Liver (tissue), 9 donors: ENCODE measurements around the gene PRTFDC1. TPM values are rescaled to one million over a fixed set of nuclear protein-coding genes. Genes with fewer than 3 reads are reported as not detected.

Source experiments
- DNase-seq: peaks from one replicate; pipeline ENCODE4 v3.0.0-alpha.2; 2017; ENCODE audit warnings: low spot score
- H3K27ac ChIP-seq, 2 donors: one replicate each; pipeline ENCODE4 v1.7.0; 2013; ENCODE audit warnings: inconsistent platforms in 2 of 2, low read length in 2 of 2, control low read depth in 1 of 2, low read depth in 1 of 2, mild to moderate bottlenecking in 1 of 2
- H3K27me3 ChIP-seq, 4 donors: one replicate each; pipeline versions ENCODE4 v1.6.1 to v1.7.0; 2013; ENCODE audit warnings: low read length in 3 of 4, inconsistent platforms in 1 of 4, mild to moderate bottlenecking in 1 of 4, moderate library complexity in 1 of 4; ENCODE audit not compliant: control insufficient read depth in 4 of 4, insufficient read depth in 4 of 4
- H3K36me3 ChIP-seq, 4 donors: one replicate each; pipeline versions ENCODE4 v1.6.1 to v1.7.0; 2013; ENCODE audit warnings: low read length in 3 of 4, mild to moderate bottlenecking in 3 of 4, low read depth in 1 of 4, moderate library complexity in 1 of 4; ENCODE audit not compliant: control insufficient read depth in 4 of 4, insufficient read depth in 3 of 4
- H3K4me1 ChIP-seq, 4 donors: one replicate each; pipeline versions ENCODE4 v1.6.1 to v1.7.0; 2013; ENCODE audit warnings: low read length in 3 of 4, mild to moderate bottlenecking in 3 of 4, moderate library complexity in 1 of 4; ENCODE audit not compliant: control insufficient read depth in 4 of 4, insufficient read depth in 4 of 4
- H3K4me3 ChIP-seq, 3 donors: one replicate each; pipeline versions ENCODE4 v1.6.1 to v1.7.0; 2013; ENCODE audit warnings: low read length in 3 of 3, control low read depth in 1 of 3, low read depth in 1 of 3, mild to moderate bottlenecking in 1 of 3
- H3K9ac ChIP-seq, 2 donors: one replicate each; pipeline ENCODE4 v1.7.0; 2013; ENCODE audit warnings: low read length in 2 of 2, mild to moderate bottlenecking in 2 of 2, moderate library complexity in 2 of 2, control low read depth in 1 of 2, low read depth in 1 of 2
- H3K9me3 ChIP-seq, 4 donors: one replicate each; pipeline versions ENCODE4 v1.6.1 to v1.7.0; 2013; ENCODE audit warnings: low read length in 3 of 4; ENCODE audit not compliant: control insufficient read depth in 4 of 4
- CTCF ChIP-seq: fragments of 150-350 bp; IDR thresholded peaks from 2 replicates; pipeline ENCODE4 v1.5.1; 2017; ENCODE audit warnings: improper control_type of control experiment, low read depth, low read length; ENCODE audit not compliant: missing input control
- EGR1 ChIP-seq, 2 donors: IDR thresholded peaks; 2 replicates each; pipeline ENCODE4 v1.6.1; 2016 to 2018; ENCODE audit warnings: antibody characterized with exemption in 2 of 2, low read depth in 2 of 2
- FOXA1 ChIP-seq: IDR thresholded peaks from 2 replicates; pipeline ENCODE4 v1.6.1; 2016; ENCODE audit warnings: antibody characterized with exemption
- GABPA ChIP-seq, 2 donors: IDR thresholded peaks in 1 of 2; conservative IDR thresholded peaks in 1 of 2; 2 replicates each; pipeline ENCODE4 v1.6.1; 2016; ENCODE audit warnings: antibody characterized with exemption in 2 of 2, mild to moderate bottlenecking in 1 of 2, moderate library complexity in 1 of 2
- HNF4A ChIP-seq, 2 donors: conservative IDR thresholded peaks; 2 replicates each; pipeline ENCODE4 v1.6.1; 2016; ENCODE audit warnings: antibody characterized with exemption in 2 of 2, mild to moderate bottlenecking in 2 of 2
- MAX ChIP-seq: IDR thresholded peaks from 2 replicates; pipeline ENCODE4 v1.6.1; 2016; ENCODE audit warnings: antibody characterized with exemption
- NR2F2 ChIP-seq: IDR thresholded peaks from 2 replicates; pipeline ENCODE4 v1.6.1; 2016; ENCODE audit warnings: antibody characterized with exemption
- RAD21 ChIP-seq, 2 donors: IDR thresholded peaks; 2 replicates each; pipeline ENCODE4 v1.6.1; 2016; ENCODE audit warnings: antibody characterized with exemption in 2 of 2, mild to moderate bottlenecking in 2 of 2
- RXRA ChIP-seq, 2 donors: IDR thresholded peaks; 2 replicates each; pipeline ENCODE4 v1.6.1; 2017 to 2018; ENCODE audit warnings: antibody characterized with exemption in 2 of 2, mild to moderate bottlenecking in 1 of 2
- SP1 ChIP-seq: IDR thresholded peaks from 2 replicates; pipeline ENCODE4 v1.6.1; 2018; ENCODE audit warnings: antibody characterized with exemption, mild to moderate bottlenecking
- TAF1 ChIP-seq: conservative IDR thresholded peaks from 2 replicates; pipeline ENCODE4 v1.6.1; 2016; ENCODE audit warnings: antibody characterized with exemption, mild to moderate bottlenecking
- YY1 ChIP-seq: IDR thresholded peaks from 2 replicates; pipeline ENCODE4 v1.6.1; 2016; ENCODE audit warnings: antibody characterized with exemption, mild to moderate bottlenecking
- ZBTB33 ChIP-seq: IDR thresholded peaks from 2 replicates; pipeline ENCODE4 v1.6.1; 2016; ENCODE audit warnings: antibody characterized with exemption
- WGBS: extraction: QIAGEN DNeasy Blood & Tissue Kit; methylation state at CpG from one replicate; pipeline ENCODE4 v1.1.7; 2013; 5-methylcytosine and 5-hydroxymethylcytosine counted together
- polyA plus RNA-seq, 2 donors: library from polyadenylated mRNA; stranded (reverse) in 1 of 2; unstranded in 1 of 2; fragments of 200-250 nt in 1 of 2; fragments of >200 nt in 1 of 2; fragmentation: Nextera tagmentation in 1 of 2; extraction: Ambion mirVana in 1 of 2; gene quantifications; one replicate each; pipeline versions ENCODE4 v1.2.1 to v1.2.3, GENCODE V29; 2013 to 2015
- total RNA-seq, 2 donors: library from RNA; depleted of rRNA; stranded (reverse); fragments of >200 nt; gene quantifications; one replicate each; pipeline ENCODE4 v1.2.3, GENCODE V29; 2014
- TF ChIP-seq, protein P1 (sequence below): IDR thresholded peaks from 2 replicates; pipeline ENCODE4 v1.6.1; 2016; ENCODE audit warnings: antibody characterized with exemption
- TF ChIP-seq, protein P2 (sequence below): IDR thresholded peaks from 2 replicates; pipeline ENCODE4 v1.6.1; 2016; ENCODE audit warnings: antibody characterized with exemption, mild to moderate bottlenecking
- donor health status: healthy.
- donor health status: healthy.
- donor health status: healthy.
- donor health status: healthy.
- donor health status: healthy.

PRTFDC1 gene
- total and polyA plus RNA-seq, 4 donors = 0.93 to 3.1 (median 1.9) TPM

- H3K27ac ChIP-seq = no peak overlapping the region
- TF ChIP-seq HNF4A (conservative IDR thresholded peaks at IDR 0.05) = no peak
- no peak for TF ChIP-seq MAX
- TF ChIP-seq ZBTB33 = no peak
- TF ChIP-seq GABPA (IDR thresholded peaks at IDR 0.05 in 1 of 2, conservative IDR thresholded peaks at IDR 0.05 in 1 of 2) = no peak
- TF ChIP-seq TAF1 = no peak
- TF ChIP-seq, protein P1, sequence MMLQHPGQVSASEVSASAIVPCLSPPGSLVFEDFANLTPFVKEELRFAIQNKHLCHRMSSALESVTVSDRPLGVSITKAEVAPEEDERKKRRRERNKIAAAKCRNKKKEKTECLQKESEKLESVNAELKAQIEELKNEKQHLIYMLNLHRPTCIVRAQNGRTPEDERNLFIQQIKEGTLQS = no peak
- TF ChIP-seq RXRA (IDR thresholded peaks at IDR 0.05) = no peak
- no peak for TF ChIP-seq SP1
- no peak for TF ChIP-seq YY1
- TF ChIP-seq, protein P2, sequence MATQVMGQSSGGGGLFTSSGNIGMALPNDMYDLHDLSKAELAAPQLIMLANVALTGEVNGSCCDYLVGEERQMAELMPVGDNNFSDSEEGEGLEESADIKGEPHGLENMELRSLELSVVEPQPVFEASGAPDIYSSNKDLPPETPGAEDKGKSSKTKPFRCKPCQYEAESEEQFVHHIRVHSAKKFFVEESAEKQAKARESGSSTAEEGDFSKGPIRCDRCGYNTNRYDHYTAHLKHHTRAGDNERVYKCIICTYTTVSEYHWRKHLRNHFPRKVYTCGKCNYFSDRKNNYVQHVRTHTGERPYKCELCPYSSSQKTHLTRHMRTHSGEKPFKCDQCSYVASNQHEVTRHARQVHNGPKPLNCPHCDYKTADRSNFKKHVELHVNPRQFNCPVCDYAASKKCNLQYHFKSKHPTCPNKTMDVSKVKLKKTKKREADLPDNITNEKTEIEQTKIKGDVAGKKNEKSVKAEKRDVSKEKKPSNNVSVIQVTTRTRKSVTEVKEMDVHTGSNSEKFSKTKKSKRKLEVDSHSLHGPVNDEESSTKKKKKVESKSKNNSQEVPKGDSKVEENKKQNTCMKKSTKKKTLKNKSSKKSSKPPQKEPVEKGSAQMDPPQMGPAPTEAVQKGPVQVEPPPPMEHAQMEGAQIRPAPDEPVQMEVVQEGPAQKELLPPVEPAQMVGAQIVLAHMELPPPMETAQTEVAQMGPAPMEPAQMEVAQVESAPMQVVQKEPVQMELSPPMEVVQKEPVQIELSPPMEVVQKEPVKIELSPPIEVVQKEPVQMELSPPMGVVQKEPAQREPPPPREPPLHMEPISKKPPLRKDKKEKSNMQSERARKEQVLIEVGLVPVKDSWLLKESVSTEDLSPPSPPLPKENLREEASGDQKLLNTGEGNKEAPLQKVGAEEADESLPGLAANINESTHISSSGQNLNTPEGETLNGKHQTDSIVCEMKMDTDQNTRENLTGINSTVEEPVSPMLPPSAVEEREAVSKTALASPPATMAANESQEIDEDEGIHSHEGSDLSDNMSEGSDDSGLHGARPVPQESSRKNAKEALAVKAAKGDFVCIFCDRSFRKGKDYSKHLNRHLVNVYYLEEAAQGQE = no peak
- TF ChIP-seq NR2F2 = no peak
- TF ChIP-seq EGR1 (IDR thresholded peaks at IDR 0.05; ENCODE audit: low read depth in 2 of 2) = no peak
- no peaks in the 10 kb centered on the region for H3K36me3 ChIP-seq
- H3K4me1 ChIP-seq = no peaks in the 10 kb centered on the region
- no peaks in the 10 kb centered on the region for H3K27me3 ChIP-seq
- no peak overlapping the region for H3K4me3 ChIP-seq
- no peak for DNase-seq
- no peaks in the 10 kb centered on the region for H3K9me3 ChIP-seq
- no peak overlapping the region for H3K9ac ChIP-seq
Observed at GRCh38 chr10:24804956-24805355, 147.4 kb downstream of the PRTFDC1 start.

- Histone ChIP-seq H3K27ac (no peak overlapping the region), H3K4me1 (no peaks in the 10 kb centered on the region), H3K36me3 (no peaks in the 10 kb centered on the region), H3K27me3 (no peaks in the 10 kb centered on the region), H3K9me3 (no peaks in the 10 kb centered on the region), H3K4me3 (no peak overlapping the region), H3K9ac (no peak overlapping the region)
- WGBS = 86% methylated on average over 8 of the region's 8 CpGs
- TF ChIP-seq NR2F2 (peak; percentile 19), GABPA (IDR thresholded peaks at IDR 0.05 in 1 of 2, conservative IDR thresholded peaks at IDR 0.05 in 1 of 2) (no peak)
- DNase-seq = no peak
Observed at GRCh38 chr10:24804392-24804791, 148.0 kb downstream of the PRTFDC1 start.

DNA sequence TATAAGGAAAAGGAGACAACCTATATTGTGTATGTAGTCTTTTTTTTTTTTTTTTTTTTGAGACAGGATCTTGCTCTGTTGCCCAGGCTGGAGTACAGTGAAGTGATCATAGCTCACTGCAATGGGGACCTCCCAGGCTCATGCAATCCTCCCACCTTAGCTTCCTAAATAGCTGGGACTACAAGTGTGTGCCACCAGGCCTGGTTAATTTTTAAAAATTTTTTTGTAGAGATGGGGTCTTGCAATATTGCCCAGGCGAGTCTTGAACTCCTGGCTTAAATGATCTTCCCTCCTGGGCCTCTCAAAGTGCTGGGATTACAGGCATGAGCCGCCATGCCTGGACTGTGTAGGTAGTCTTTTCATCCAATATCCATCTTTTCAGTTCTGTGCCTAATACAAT, 150.0 kb downstream of the PRTFDC1 start:
- no peaks in the 10 kb centered on the region for H3K9me3 ChIP-seq
- TF ChIP-seq RAD21 (IDR thresholded peaks at IDR 0.05) (no peak), FOXA1 (no peak), HNF4A (conservative IDR thresholded peaks at IDR 0.05) (no peak), SP1 (no peak), CTCF (no peak), TAF1 (no peak)
- H3K4me3 ChIP-seq = no peak overlapping the region
- 94% methylated on average over 2 of the region's 2 CpGs for WGBS
- H3K36me3 ChIP-seq = no peaks in the 10 kb centered on the region
- no peaks in the 10 kb centered on the region for H3K4me1 ChIP-seq
- no peak overlapping the region for H3K9ac ChIP-seq
- H3K27me3 ChIP-seq = no peaks in the 10 kb centered on the region
- DNase-seq = no peak
- no peak overlapping the region for H3K27ac ChIP-seq
